ENCODE results near the gene SQSTM1.

SQSTM1 gene

GRCh38 chr5:179802950-179803562 lies 17.6 kb upstream of the SQSTM1 start:
- Histone ChIP-seq H2AK5ac (ENCODE audit: low read length, severe bottlenecking) (no peak overlapping the region), H3K9ac (ENCODE audit: low read length) (no peak overlapping the region), H3K4me3 (ENCODE audit: insufficient read depth in 1 of 2, low read depth in 1 of 2, low read length in 2 of 2) (no peak overlapping the region), H3K36me3 (ENCODE audit: control insufficient read depth in 1 of 2, insufficient read depth in 2 of 2, low read depth in 1 of 2, low read length in 2 of 2) (peaks cover 37 to 64% of the 10 kb centered on the region in 2 experiments), H4K8ac (ENCODE audit: low read length) (no peak overlapping the region), H3K4ac (ENCODE audit: low read depth in 1 of 2, low read length in 2 of 2) (no peak overlapping the region), H3K27ac (ENCODE audit: low read length, poor library complexity, severe bottlenecking) (no peak overlapping the region), H3K18ac (ENCODE audit: low read depth in 1 of 2, low read length in 2 of 2) (peak overlapping the region in 1 of 2 experiments; percentile 18), H3K14ac (ENCODE audit: low read length in 2 of 2) (peak overlapping the region in 1 of 2 experiments; percentile 46), H3K27me3 (ENCODE audit: control insufficient read depth in 1 of 2, insufficient read depth in 1 of 2, low read length in 2 of 2) (no peaks in the 10 kb centered on the region), H2BK120ac (ENCODE audit: low read depth, low read length) (no peak overlapping the region), H2AFZ (ENCODE audit: low read depth, low read length) (no peak overlapping the region), H4K91ac (ENCODE audit: low read length) (no peak overlapping the region), H3K79me1 (replicated peaks; ENCODE audit: low read length, poor library complexity, severe bottlenecking) (peaks cover 28% of the 10 kb centered on the region), H3K9me3 (ENCODE audit: control insufficient read depth, low read length) (no peaks in the 10 kb centered on the region), H2BK15ac (ENCODE audit: low read depth, poor library complexity, severe bottlenecking) (no peak overlapping the region), H3K4me2 (ENCODE audit: low read length, poor library complexity, severe bottlenecking) (no peak overlapping the region), H3K23ac (ENCODE audit: low read length in 2 of 2) (peak overlapping the region in 1 of 2 experiments; percentile 46), H3K4me1 (ENCODE audit: control insufficient read depth, insufficient read depth, low read depth, low read length) (peaks cover 44% of the 10 kb centered on the region), H2BK12ac (ENCODE audit: low read length in 2 of 2) (peak overlapping the region in 1 of 2 experiments; percentile 26), H2BK5ac (ENCODE audit: low read depth, low read length, poor library complexity, severe bottlenecking) (no peak overlapping the region)
- whole genome bisulfite sequencing = 88% methylated on average over 11 of the region's 11 CpGs
- DNase-seq = no peak

DNA sequence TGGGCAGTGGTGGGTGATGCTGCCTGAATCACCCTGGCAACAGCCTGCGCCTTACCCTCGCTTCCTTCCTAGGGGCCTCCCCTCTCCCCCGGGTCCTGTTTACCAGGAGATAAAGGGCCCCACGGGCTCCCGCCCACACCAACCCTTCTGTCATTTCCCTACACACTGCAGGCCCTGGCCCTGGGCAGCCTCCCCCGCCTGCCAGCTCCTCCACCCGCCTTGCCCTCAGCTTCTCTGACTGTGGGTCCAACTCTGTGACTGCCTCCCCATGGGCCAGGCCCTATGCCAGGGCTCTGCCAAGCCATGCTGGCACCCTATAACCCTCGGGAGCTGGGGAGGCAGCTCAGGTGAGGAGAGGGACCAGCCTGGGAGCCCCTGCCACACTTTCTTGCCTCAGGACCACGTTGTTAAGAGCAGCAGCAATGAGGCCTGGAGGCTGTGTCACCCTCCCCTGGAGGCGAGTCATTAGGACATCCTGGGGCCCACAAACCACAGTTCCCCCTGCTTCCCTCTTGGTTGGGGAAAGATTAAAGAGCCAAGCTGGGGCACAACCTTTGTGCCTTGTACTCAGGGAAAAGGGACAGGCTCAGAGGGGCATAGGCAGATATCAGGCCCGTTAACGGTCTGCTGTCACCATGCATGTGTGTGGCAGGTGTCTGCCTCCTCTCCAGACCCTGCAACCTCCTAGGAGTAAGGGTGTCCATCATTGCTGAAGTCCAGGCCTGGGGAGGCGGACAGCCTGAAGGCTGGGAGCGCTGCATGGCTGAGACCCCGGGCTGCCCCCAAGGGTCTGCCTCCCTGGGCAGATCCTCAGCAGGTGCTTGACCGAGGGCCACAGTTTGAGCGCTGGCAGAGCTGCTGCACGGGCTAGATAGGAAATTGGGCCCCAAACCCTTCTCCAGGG lies 16.8 kb upstream of the SQSTM1 start:
- H3K4me2 ChIP-seq (ENCODE audit: low read length, poor library complexity, severe bottlenecking) = no peak overlapping the region
- WGBS = 75% methylated on average over 17 of the region's 18 CpGs

GRCh38 chr5:179804555-179804947 lies 16.2 kb upstream of the SQSTM1 start:
- peaks cover 22 to 49% of the 10 kb centered on the region in 2 experiments for H3K36me3 ChIP-seq (ENCODE audit: control insufficient read depth in 1 of 2, insufficient read depth in 2 of 2, low read depth in 1 of 2, low read length in 2 of 2)
- H3K4me1 ChIP-seq (ENCODE audit: control insufficient read depth, insufficient read depth, low read depth, low read length) = peaks cover 45% of the 10 kb centered on the region
- peak overlapping the region; percentile 87 for H3K9ac ChIP-seq (ENCODE audit: low read length)
- no peak overlapping the region for H3K18ac ChIP-seq (ENCODE audit: low read depth in 1 of 2, low read length in 2 of 2)
- peak overlapping the region in 1 of 2 experiments; percentile 84 for H3K4me3 ChIP-seq (ENCODE audit: insufficient read depth in 1 of 2, low read depth in 1 of 2, low read length in 2 of 2)
- no peak overlapping the region for H3K27ac ChIP-seq (ENCODE audit: low read length, poor library complexity, severe bottlenecking)
- H2BK5ac ChIP-seq (ENCODE audit: low read depth, low read length, poor library complexity, severe bottlenecking) = no peak overlapping the region
- no peak overlapping the region for H3K14ac ChIP-seq (ENCODE audit: low read length in 2 of 2)
- H4K91ac ChIP-seq (ENCODE audit: low read length) = no peak overlapping the region
- no peaks in the 10 kb centered on the region for H3K9me3 ChIP-seq (ENCODE audit: control insufficient read depth, low read length)
- H3K23ac ChIP-seq (ENCODE audit: low read length in 2 of 2) = no peak overlapping the region
- H2AFZ ChIP-seq (ENCODE audit: low read depth, low read length) = no peak overlapping the region
- no peak overlapping the region for H2BK12ac ChIP-seq (ENCODE audit: low read length in 2 of 2)
- H4K8ac ChIP-seq (ENCODE audit: low read length) = no peak overlapping the region
- no peak overlapping the region for H3K4ac ChIP-seq (ENCODE audit: low read depth in 1 of 2, low read length in 2 of 2)
- H3K27me3 ChIP-seq (ENCODE audit: control insufficient read depth in 1 of 2, insufficient read depth in 1 of 2, low read length in 2 of 2) = no peaks in the 10 kb centered on the region
- DNase-seq = no peak
- H3K79me1 ChIP-seq (replicated peaks; ENCODE audit: low read length, poor library complexity, severe bottlenecking) = peaks cover 21% of the 10 kb centered on the region
- no peak overlapping the region for H2BK15ac ChIP-seq (ENCODE audit: low read depth, poor library complexity, severe bottlenecking)
- H2BK120ac ChIP-seq (ENCODE audit: low read depth, low read length) = no peak overlapping the region
- H3K4me2 ChIP-seq (ENCODE audit: low read length, poor library complexity, severe bottlenecking) = peak overlapping the region; percentile 93
- 95% methylated on average over 8 of the region's 8 CpGs for WGBS
- no peak overlapping the region for H2AK5ac ChIP-seq (ENCODE audit: low read length, severe bottlenecking)

More for the DNA sequence above, 16.8 kb upstream of the SQSTM1 start:
- no peaks in the 10 kb centered on the region for H3K27me3 ChIP-seq (ENCODE audit: control insufficient read depth in 1 of 2, insufficient read depth in 1 of 2, low read length in 2 of 2)
- peak overlapping the region in 1 of 2 experiments; percentile 84 for H3K4me3 ChIP-seq (ENCODE audit: insufficient read depth in 1 of 2, low read depth in 1 of 2, low read length in 2 of 2)
- peak overlapping the region; percentile 87 for H3K9ac ChIP-seq (ENCODE audit: low read length)
- no peak overlapping the region for H4K91ac ChIP-seq (ENCODE audit: low read length)
- no peak overlapping the region for H3K27ac ChIP-seq (ENCODE audit: low read length, poor library complexity, severe bottlenecking)
- H2BK5ac ChIP-seq (ENCODE audit: low read depth, low read length, poor library complexity, severe bottlenecking) = no peak overlapping the region
- H3K36me3 ChIP-seq (ENCODE audit: control insufficient read depth in 1 of 2, insufficient read depth in 2 of 2, low read depth in 1 of 2, low read length in 2 of 2) = peaks cover 28 to 55% of the 10 kb centered on the region in 2 experiments
- H3K18ac ChIP-seq (ENCODE audit: low read depth in 1 of 2, low read length in 2 of 2) = no peak overlapping the region
- H3K23ac ChIP-seq (ENCODE audit: low read length in 2 of 2) = no peak overlapping the region
- H4K8ac ChIP-seq (ENCODE audit: low read length) = no peak overlapping the region
- no peak overlapping the region for H2BK15ac ChIP-seq (ENCODE audit: low read depth, poor library complexity, severe bottlenecking)
- peaks cover 45% of the 10 kb centered on the region for H3K4me1 ChIP-seq (ENCODE audit: control insufficient read depth, insufficient read depth, low read depth, low read length)
- H3K9me3 ChIP-seq (ENCODE audit: control insufficient read depth, low read length) = no peaks in the 10 kb centered on the region
- H2AK5ac ChIP-seq (ENCODE audit: low read length, severe bottlenecking) = no peak overlapping the region
- H3K14ac ChIP-seq (ENCODE audit: low read length in 2 of 2) = no peak overlapping the region
- DNase-seq = peak; percentile 35
- H2BK120ac ChIP-seq (ENCODE audit: low read depth, low read length) = no peak overlapping the region
- H3K4ac ChIP-seq (ENCODE audit: low read depth in 1 of 2, low read length in 2 of 2) = peak overlapping the region in 1 of 2 experiments; percentile 7
- peaks cover 26% of the 10 kb centered on the region for H3K79me1 ChIP-seq (replicated peaks; ENCODE audit: low read length, poor library complexity, severe bottlenecking)
- peak overlapping the region in 1 of 2 experiments; percentile 2 for H2BK12ac ChIP-seq (ENCODE audit: low read length in 2 of 2)
- no peak overlapping the region for H2AFZ ChIP-seq (ENCODE audit: low read depth, low read length)

GRCh38 chr5:179805070-179805528 lies 15.6 kb upstream of the SQSTM1 start:
- 69% methylated on average over 9 of the region's 9 CpGs for whole genome bisulfite sequencing
- Histone ChIP-seq H4K91ac (ENCODE audit: low read length) (peak overlapping the region; percentile 30), H3K36me3 (ENCODE audit: control insufficient read depth in 1 of 2, insufficient read depth in 2 of 2, low read depth in 1 of 2, low read length in 2 of 2) (peaks cover 16 to 43% of the 10 kb centered on the region in 2 experiments), H2AK5ac (ENCODE audit: low read length, severe bottlenecking) (no peak overlapping the region), H4K8ac (ENCODE audit: low read length) (peak overlapping the region; percentile 55), H3K4me1 (ENCODE audit: control insufficient read depth, insufficient read depth, low read depth, low read length) (peaks cover 45% of the 10 kb centered on the region), H3K23ac (ENCODE audit: low read length in 2 of 2) (peak overlapping the region; percentile 2 to 60), H3K9me3 (ENCODE audit: control insufficient read depth, low read length) (no peaks in the 10 kb centered on the region), H3K9ac (ENCODE audit: low read length) (peak overlapping the region; percentile 87), H3K4ac (ENCODE audit: low read depth in 1 of 2, low read length in 2 of 2) (peak overlapping the region in 1 of 2 experiments; percentile 54), H2BK120ac (ENCODE audit: low read depth, low read length) (no peak overlapping the region), H3K79me1 (replicated peaks; ENCODE audit: low read length, poor library complexity, severe bottlenecking) (peaks cover 16% of the 10 kb centered on the region), H3K27ac (ENCODE audit: low read length, poor library complexity, severe bottlenecking) (peak overlapping the region; percentile 13), H3K27me3 (ENCODE audit: control insufficient read depth in 1 of 2, insufficient read depth in 1 of 2, low read length in 2 of 2) (no peaks in the 10 kb centered on the region), H2AFZ (ENCODE audit: low read depth, low read length) (no peak overlapping the region), H3K18ac (ENCODE audit: low read depth in 1 of 2, low read length in 2 of 2) (peak overlapping the region; percentile 92 to 98), H2BK5ac (ENCODE audit: low read depth, low read length, poor library complexity, severe bottlenecking) (no peak overlapping the region), H2BK12ac (ENCODE audit: low read length in 2 of 2) (peak overlapping the region; percentile 17 to 55), H3K4me3 (ENCODE audit: insufficient read depth in 1 of 2, low read depth in 1 of 2, low read length in 2 of 2) (peak overlapping the region; percentile 84 to 98), H2BK15ac (ENCODE audit: low read depth, poor library complexity, severe bottlenecking) (no peak overlapping the region), H3K14ac (ENCODE audit: low read length in 2 of 2) (no peak overlapping the region), H3K4me2 (ENCODE audit: low read length, poor library complexity, severe bottlenecking) (peak overlapping the region; percentile 93)
- DNase-seq = no peak
